GM21529 (cell line): Measurements from ENCODE around the gene HTR4.
A peak's percentile ranks its signal among the peaks of the same experiment; 100 is the strongest.
"Not testable (repeated sequence)": the region's sequence is repeated elsewhere in the genome, so short reads cannot be mapped to it uniquely, and the experiment has no call there.

ENCODE experiments used
- ATAC-seq: cut with Tn5 transposase; IDR thresholded peaks from one replicate; pipeline ENCODE4 v1.9.1; 2021; ENCODE audit not compliant: unreplicated experiment

HTR4 gene

DNA sequence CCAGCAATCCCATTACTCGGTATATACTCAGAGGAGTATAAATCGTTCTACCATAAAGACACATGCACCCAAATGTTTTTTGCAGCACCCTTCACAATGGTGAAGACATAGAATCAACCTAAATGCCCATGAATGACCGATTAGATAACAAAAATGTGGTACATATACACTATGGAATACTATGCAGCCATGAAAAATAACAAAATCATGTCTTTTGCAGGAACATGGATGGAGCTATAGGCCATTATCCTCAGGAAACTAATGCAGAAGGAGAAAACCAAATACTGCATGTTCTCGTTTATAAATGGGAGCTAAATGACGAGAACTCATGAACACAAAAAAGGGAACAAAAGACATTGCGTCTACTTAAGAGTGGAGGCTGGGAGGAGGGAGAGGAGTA, 114.5 kb downstream of the HTR4 start:
- no peak for ATAC-seq

DNA sequence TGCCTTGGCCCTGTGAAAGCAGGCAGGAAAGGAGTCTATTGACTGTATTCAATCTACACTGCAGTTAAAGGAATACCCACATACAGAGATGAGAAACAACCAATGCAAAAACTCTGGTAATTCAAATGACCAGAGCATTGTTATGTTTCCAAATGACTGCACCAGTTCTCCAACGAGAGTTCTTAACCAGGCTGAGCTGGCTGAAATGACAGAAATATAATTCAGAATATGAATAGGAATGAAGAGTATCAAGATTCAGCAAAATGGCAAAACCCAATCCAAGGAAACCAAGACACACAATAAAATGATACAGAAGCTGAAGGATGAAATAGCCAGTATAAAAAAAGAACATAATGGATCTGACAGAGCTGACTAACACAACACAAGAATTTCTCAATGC, 119.1 kb downstream of the HTR4 start:
- ATAC-seq, result no peak

- ATAC-seq, result no peak
Observed at GRCh38 chr5:148532969-148533670, 121.2 kb downstream of the HTR4 start.

DNA sequence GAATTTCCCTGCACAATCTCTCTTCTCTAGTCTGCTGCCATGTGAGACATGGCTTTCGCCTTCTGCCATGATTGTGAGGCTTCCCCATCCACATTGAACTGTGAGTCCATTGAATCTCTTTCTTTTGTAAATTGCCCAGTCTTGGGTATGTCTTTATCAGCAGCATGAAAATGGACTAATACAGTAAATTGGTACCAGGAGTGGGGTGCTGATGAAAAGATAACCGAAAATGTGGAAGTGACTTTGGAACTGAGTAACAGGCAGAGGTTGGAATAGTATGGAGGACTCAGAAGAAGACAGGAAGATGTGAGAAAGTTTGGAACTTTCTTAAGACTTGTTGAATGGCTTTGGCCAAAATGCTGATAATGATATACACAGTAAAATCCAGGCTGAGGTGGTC, 124.9 kb downstream of the HTR4 start:
- ATAC-seq, result not testable (repeated sequence)

GRCh38 chr5:148524721-148525120, 129.6 kb downstream of the HTR4 start:
- ATAC-seq, result no peak

GRCh38 chr5:148523139-148523538, 131.2 kb downstream of the HTR4 start:
- ATAC-seq, result no peak

- ATAC-seq, result no peak
Observed at GRCh38 chr5:148515460-148515859, 138.9 kb downstream of the HTR4 start.

DNA sequence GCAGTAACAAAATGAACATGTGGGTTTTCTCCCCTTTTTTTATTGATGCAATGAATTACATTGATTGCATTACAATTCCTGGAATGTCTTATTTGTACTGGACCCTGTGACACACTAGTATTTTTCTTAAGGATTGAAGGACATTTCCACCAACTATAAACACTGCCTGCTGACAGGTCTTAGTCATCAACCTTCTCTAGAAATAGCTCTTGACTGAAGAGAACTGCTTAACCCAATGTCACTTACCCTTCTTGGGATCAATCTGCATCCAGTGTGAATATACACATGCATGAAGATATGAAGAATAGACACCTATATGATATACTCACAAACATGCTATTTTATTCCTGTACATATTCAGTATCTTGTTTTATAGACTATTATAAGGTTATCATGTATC, 140.0 kb downstream of the HTR4 start:
- ATAC-seq, result no peak

DNA sequence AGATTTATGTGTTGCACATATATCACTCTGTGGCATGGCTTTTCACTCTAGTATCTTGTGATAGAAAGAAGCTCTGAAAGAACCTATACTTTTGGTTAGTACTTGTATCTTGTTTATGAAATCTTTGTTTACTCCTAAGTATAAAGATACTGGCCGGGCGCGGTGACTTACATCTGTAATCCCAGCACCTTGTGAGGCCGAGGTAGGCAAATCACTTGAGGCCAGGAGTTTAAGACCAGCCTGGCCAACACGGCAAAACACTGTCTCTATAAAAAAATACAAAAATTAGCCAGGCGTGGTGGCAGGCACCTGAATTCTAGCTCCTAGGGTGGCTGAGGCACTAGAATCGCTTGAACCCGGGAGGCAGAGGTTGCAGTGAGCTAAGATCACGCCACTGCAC, 141.8 kb downstream of the HTR4 start:
- no peak for ATAC-seq

- ATAC-seq, result peak; percentile 94
Observed at GRCh38 chr5:148511810-148512347, 142.4 kb downstream of the HTR4 start.

DNA sequence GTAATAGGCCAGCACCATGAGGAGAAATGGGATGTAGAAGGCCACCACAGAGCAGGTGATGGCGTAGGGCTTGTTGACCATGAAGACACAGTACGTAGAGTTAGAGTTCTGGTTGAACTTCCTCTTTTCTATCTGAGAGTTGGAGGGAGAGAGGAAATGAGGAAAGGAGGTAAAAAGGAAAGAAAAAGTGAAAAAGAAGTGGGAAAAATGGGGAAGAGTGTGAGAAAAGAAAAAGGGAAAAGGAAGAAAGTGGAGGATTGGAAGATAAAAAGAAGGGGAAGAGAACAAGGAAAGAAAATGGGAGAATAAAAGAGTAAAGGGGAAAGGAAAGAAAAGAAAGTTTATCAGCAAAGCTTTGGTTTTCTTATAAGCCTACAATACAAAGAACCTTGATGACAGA, 144.4 kb downstream of the HTR4 start:
- no peak for ATAC-seq

DNA sequence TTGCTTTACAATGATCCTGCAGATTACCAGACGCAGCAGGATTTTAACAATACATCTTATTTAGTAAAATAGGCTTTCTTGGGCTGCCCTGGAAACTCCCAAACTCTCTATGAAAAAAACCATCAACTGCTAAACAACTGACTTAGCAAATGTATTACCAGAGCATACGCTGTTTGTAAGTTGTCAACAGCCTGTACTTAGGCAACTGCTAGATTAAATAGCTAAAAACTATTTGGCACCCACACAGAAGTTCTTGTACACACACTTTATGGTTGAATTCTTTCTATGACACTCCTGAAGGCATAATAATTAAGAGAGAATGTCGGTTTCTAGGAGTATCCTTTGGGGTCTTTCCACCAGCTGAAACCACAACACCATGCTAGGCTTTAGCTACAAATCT, 146.7 kb downstream of the HTR4 start:
- ATAC-seq, result no peak

DNA sequence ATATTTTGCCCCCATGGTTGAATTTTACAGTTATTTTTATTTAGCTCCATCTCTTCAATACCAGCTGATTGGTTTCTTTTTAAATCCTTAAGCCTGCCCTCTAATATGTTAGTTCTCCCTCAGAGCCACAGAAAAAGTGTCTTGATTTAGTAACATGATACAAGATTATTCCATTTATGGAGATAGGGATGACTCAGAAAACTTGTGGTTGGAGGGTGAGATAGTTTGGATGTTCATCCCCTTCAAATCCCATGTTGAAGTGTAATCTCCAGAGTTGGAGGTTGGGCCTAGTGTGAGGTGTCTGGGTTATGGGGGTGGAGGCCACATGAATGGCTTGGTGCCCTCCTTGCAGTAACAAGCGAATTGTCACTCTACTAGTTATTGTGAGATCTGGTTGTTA, 154.9 kb downstream of the HTR4 start:
- no peak for ATAC-seq

DNA sequence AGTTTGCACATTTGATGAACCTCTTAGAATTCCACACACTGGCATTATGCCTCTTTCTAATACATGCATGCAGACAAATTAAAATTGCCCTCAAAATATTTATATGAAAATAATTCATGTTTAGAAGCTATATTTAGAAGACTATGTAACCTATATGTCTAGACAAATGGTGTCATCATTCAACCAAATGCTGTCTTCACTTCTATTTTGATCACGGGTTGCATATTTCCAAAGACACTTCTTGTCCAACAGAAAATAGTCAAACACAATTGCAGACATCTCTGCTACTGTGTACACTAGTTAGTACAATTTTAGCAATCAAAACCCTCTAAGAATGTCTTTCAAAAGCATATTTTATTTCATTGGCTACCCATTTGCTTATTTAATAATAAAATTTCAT, 156.6 kb downstream of the HTR4 start:
- no peak for ATAC-seq

- no peak for ATAC-seq
Observed at GRCh38 chr5:148492351-148492750, 162.0 kb downstream of the HTR4 start.

- no peak for ATAC-seq
Observed at GRCh38 chr5:148491793-148492184, 162.5 kb downstream of the HTR4 start.

GRCh38 chr5:148491015-148491792, 163.1 kb downstream of the HTR4 start:
- ATAC-seq, result no peak

DNA sequence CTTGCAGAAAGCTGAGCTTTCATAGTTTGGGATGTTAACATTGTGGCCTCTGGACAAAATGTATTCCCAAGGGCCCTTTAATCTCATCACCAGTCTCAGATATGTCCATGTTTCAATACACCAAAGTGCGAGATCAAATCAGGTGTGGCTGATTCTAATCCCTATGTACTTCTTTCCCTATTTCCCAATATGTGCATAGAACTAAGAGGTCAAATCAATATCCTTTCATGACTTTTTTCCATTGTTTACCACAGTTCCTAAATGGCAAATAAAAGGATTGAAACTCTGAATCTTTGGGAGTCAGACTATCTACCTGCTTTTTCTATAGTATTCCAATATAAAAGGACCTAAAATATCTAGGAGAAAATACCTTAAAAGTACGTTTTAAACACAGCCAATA, 165.6 kb downstream of the HTR4 start:
- no peak for ATAC-seq

- ATAC-seq, result no peak
Observed at GRCh38 chr5:148486456-148486855, 167.9 kb downstream of the HTR4 start.

GRCh38 chr5:148484651-148485050, 169.7 kb downstream of the HTR4 start:
- no peak for ATAC-seq

GRCh38 chr5:148483750-148484149, 170.6 kb downstream of the HTR4 start:
- ATAC-seq, result no peak

GRCh38 chr5:148482697-148483462, 171.4 kb downstream of the HTR4 start:
- peak; percentile 93 for ATAC-seq
